K562 (cell line): ENCODE data around the gene SPATA31C1. TPM values are rescaled to one million over a fixed set of nuclear protein-coding genes. Genes with fewer than 3 reads are reported as not detected.

ENCODE experiments used
- ATAC-seq: fragments of 200-7000 bp; cut with Tn5 transposase; 3 replicates; pipeline ENCODE4 v1.9.1; 2020; ENCODE audit warnings: moderate library complexity
- BruUV-seq: library from RNA; stranded (reverse); fragments of 400-500 nt; replicated peaks from 2 replicates; lab custom pipeline; 2021; lab: Mats Ljungman, UMichigan
- CTCF ChIA-PET: fragments of 300-600 bp; formaldehyde crosslinking; extraction: SDS; loops from one replicate; lab custom pipeline; 2021; ENCODE audit warnings: low intra/inter-chr PET ratio; lab: Yijun Ruan, JAX
- POLR2A ChIA-PET: fragments of 300-600, 350-650 bp; sonication (Branson Sonifier 250); formaldehyde crosslinking; extraction: SDS; loops from one replicate; lab custom pipeline; 2021; ENCODE audit warnings: antibody characterized with exemption, inconsistent platforms; lab: Yijun Ruan, JAX
- DNase-seq, 4 experiments: peaks; one replicate each; pipeline versions ENCODE4 v3.0.0 to v3.0.0-alpha.2; 2011 to 2018; ENCODE audit warnings: low spot score in 3 of 4, mixed read lengths in 3 of 4; ENCODE audit errors: extremely low read depth in 1 of 4
- FAIRE-seq: peaks from 2 replicates; lab custom pipeline; 2011; peaks lifted over from hg19 to GRCh38; lab: Jason Lieb, UNC
- H2AFZ ChIP-seq: 2 replicates; pipeline ENCODE4 v1.6.0; 2011; ENCODE audit warnings: low read depth, low read length, control low read depth, inconsistent platforms
- H3K27ac ChIP-seq: fragments of 200-600 bp; 3 replicates; pipeline ENCODE4 v1.8.0; 2011; ENCODE audit warnings: low read depth, mild to moderate bottlenecking, control low read depth, inconsistent platforms, low read length, moderate library complexity, mixed read lengths; ENCODE audit errors: extremely low read depth
- H3K27me3 ChIP-seq, 2 experiments: fragments of 300-600 bp in 1 of 2; 2 replicates in 1 of 2; 3 replicates in 1 of 2; pipeline versions ENCODE4 v1.6.0 to v1.8.0; 2011; ENCODE audit warnings: inconsistent platforms in 2 of 2, low read length in 2 of 2, mild to moderate bottlenecking in 1 of 2, mixed read lengths in 1 of 2, moderate library complexity in 1 of 2; ENCODE audit not compliant: control insufficient read depth in 2 of 2, insufficient read depth in 2 of 2
- H3K36me3 ChIP-seq: fragments of 300-600 bp; 3 replicates; pipeline ENCODE4 v1.8.0; 2011; ENCODE audit warnings: mild to moderate bottlenecking, low read length, inconsistent platforms; ENCODE audit not compliant: control insufficient read depth, insufficient read depth
- H3K4me1 ChIP-seq, 2 experiments: fragments of 200-600 bp in 1 of 2; replicated peaks in 1 of 2; 2 replicates in 1 of 2; 3 replicates in 1 of 2; pipeline versions ENCODE4 v1.5.1 to v1.8.0; 2011; ENCODE audit warnings: inconsistent platforms in 2 of 2, low read length in 2 of 2, mild to moderate bottlenecking in 1 of 2, mixed read lengths in 1 of 2, moderate library complexity in 1 of 2; ENCODE audit not compliant: control insufficient read depth in 2 of 2, insufficient read depth in 2 of 2
- H3K4me2 ChIP-seq: 2 replicates; pipeline ENCODE4 v1.6.1; 2011; ENCODE audit warnings: low read length, control low read depth, inconsistent platforms, mixed read lengths; ENCODE audit not compliant: insufficient read depth
- H3K4me3 ChIP-seq: fragments of 200-600 bp; sonication (generic), shearing (Covaris generic); 2 replicates; pipeline ENCODE4 v1.5.1; 2016; ENCODE audit warnings: control low read depth, inconsistent platforms
- H3K79me2 ChIP-seq: fragments of 200-600 bp; 3 replicates; pipeline ENCODE4 v1.8.0; 2011; ENCODE audit warnings: low read length, inconsistent platforms; ENCODE audit not compliant: control insufficient read depth, insufficient read depth
- H3K9ac ChIP-seq, 2 experiments: 2 replicates each; pipeline versions ENCODE4 v1.6.0 to v1.6.1; 2011; ENCODE audit warnings: low read depth in 2 of 2, low read length in 2 of 2, control low read depth in 1 of 2, inconsistent platforms in 1 of 2, mild to moderate bottlenecking in 1 of 2, mixed read lengths in 1 of 2; ENCODE audit not compliant: insufficient read depth in 1 of 2
- H3K9me1 ChIP-seq: one replicate; pipeline ENCODE4 v1.6.0; 2011; ENCODE audit warnings: inconsistent platforms, mild to moderate bottlenecking, low read length, moderate library complexity; ENCODE audit not compliant: control insufficient read depth, insufficient read depth
- H3K9me3 ChIP-seq: replicated peaks from 2 replicates; pipeline ENCODE4 v1.5.1; 2011; ENCODE audit warnings: low read depth, low read length, inconsistent platforms; ENCODE audit not compliant: control insufficient read depth, insufficient read depth
- H4K20me1 ChIP-seq: replicated peaks from 2 replicates; pipeline ENCODE4 v1.6.1; 2011; ENCODE audit warnings: low read length, inconsistent platforms, mixed read lengths; ENCODE audit not compliant: control insufficient read depth, insufficient read depth
- ELF2 ChIP-seq: fragments of 250-450 bp; sonication (Bioruptor Pico); IDR thresholded peaks from 2 replicates; pipeline ENCODE4 v1.5.0; 2021; ENCODE audit warnings: mild to moderate bottlenecking
- SMAD2 ChIP-seq: fragments of 150-350 bp; IDR thresholded peaks from 2 replicates; pipeline ENCODE4 v1.6.1; 2014; ENCODE audit warnings: low read depth, mild to moderate bottlenecking, low read length
- XRCC3 ChIP-seq: fragments of 450-650 bp; IDR thresholded peaks from 2 replicates; pipeline ENCODE4 v1.6.1; 2017; ENCODE audit warnings: mild to moderate bottlenecking, moderate library complexity
- ZNF609 ChIP-seq: sonication (generic); formaldehyde crosslinking; IDR thresholded peaks from 2 replicates; pipeline ENCODE4 v1.8.1; 2023; ENCODE audit warnings: missing genetic modification reagents, mild to moderate bottlenecking, borderline replicate concordance
- WGBS: fragments of 100-300 bp; shearing (Covaris generic); methylation state at CpG from one replicate; pipeline ENCODE4 v1.1.6; 2016; ENCODE audit warnings: low coverage, mixed read lengths; ENCODE audit not compliant: insufficient coverage; ENCODE audit errors: missing lambda C conversion rate; 5-methylcytosine and 5-hydroxymethylcytosine counted together
- in situ Hi-C: fragments of 300-500 bp; cut with MboI; formaldehyde crosslinking; loops from 4 replicates; pipeline ENCODE4 v1.15.0; 2018; ENCODE audit warnings: inconsistent platforms, mixed read lengths
- intact Hi-C: fragments of 100-400 bp; cut with micrococcal nuclease; formaldehyde crosslinking; loops from 2 replicates; pipeline ENCODE4 v1.14.2; 2022
- polyA plus RNA-seq, 8 experiments: library from polyadenylated mRNA; depleted of rRNA in 4 of 8; stranded (reverse) in 5 of 8; unstranded in 3 of 8; fragments of >200 nt; fragmentation: Nextera tagmentation in 2 of 8; fragmentation: Illumina TruSeq in 1 of 8; extraction: Ambion mirVana in 2 of 8; extraction: Trizol in 1 of 8; gene quantifications; 2 replicates each; pipeline versions ENCODE4 v1.2.1 to v1.2.3, GENCODE V29; 2011 to 2014; ENCODE audit warnings: inconsistent platforms in 1 of 8, missing spikeins in 1 of 8
- total RNA-seq, 7 experiments: library from RNA; depleted of rRNA in 6 of 7; stranded (reverse); fragments of >200 nt in 6 of 7; fragmentation: Illumina TruSeq in 2 of 7; extraction: Trizol in 2 of 7; gene quantifications; 2 replicates each; pipeline versions ENCODE4 v1.2.1 to v1.2.3, GENCODE V29; 2011 to 2021; ENCODE audit warnings: low replicate concordance in 1 of 7
- TF ChIP-seq, protein P1 (sequence below): fragments of 150-350 bp; IDR thresholded peaks from 2 replicates; pipeline ENCODE4 v1.6.1; 2014; ENCODE audit warnings: low read depth, mild to moderate bottlenecking, low read length, borderline replicate concordance

SPATA31C1 gene
- total and polyA plus RNA-seq, 9 of the 15 experiments (the other 6 are each of a cell fraction or from before 2014, with no cell fraction given) = 0.03 to 0.15 (median 0.05) TPM; not detected in 3

- WGBS = 1% methylated on average over 11 of the region's 12 CpGs
- in situ Hi-C loops (no loop called here), intact Hi-C loops (no loop called here)
- POLR2A ChIA-PET = no interaction called here
- no peaks in the 10 kb centered on the region for H3K79me2 ChIP-seq
- no peaks in the 10 kb centered on the region for H4K20me1 ChIP-seq
- H3K4me1 ChIP-seq = peaks cover 0 to 6% of the 10 kb centered on the region in 2 experiments; a peak in 1 of 5 replicates
- H3K9me1 ChIP-seq = no peaks in the 10 kb centered on the region
- no peak for ATAC-seq
- FAIRE-seq = no peak
- H3K27me3 ChIP-seq = peaks cover 0 to 43% of the 10 kb centered on the region in 2 experiments; a peak in 2 of 5 replicates
- TF ChIP-seq, protein P1, sequence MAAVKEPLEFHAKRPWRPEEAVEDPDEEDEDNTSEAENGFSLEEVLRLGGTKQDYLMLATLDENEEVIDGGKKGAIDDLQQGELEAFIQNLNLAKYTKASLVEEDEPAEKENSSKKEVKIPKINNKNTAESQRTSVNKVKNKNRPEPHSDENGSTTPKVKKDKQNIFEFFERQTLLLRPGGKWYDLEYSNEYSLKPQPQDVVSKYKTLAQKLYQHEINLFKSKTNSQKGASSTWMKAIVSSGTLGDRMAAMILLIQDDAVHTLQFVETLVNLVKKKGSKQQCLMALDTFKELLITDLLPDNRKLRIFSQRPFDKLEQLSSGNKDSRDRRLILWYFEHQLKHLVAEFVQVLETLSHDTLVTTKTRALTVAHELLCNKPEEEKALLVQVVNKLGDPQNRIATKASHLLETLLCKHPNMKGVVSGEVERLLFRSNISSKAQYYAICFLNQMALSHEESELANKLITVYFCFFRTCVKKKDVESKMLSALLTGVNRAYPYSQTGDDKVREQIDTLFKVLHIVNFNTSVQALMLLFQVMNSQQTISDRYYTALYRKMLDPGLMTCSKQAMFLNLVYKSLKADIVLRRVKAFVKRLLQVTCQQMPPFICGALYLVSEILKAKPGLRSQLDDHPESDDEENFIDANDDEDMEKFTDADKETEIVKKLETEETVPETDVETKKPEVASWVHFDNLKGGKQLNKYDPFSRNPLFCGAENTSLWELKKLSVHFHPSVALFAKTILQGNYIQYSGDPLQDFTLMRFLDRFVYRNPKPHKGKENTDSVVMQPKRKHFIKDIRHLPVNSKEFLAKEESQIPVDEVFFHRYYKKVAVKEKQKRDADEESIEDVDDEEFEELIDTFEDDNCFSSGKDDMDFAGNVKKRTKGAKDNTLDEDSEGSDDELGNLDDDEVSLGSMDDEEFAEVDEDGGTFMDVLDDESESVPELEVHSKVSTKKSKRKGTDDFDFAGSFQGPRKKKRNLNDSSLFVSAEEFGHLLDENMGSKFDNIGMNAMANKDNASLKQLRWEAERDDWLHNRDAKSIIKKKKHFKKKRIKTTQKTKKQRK = no peak
- TF ChIP-seq ELF2 (CRISPR knock-in tag) (no peak), XRCC3 (no peak), SMAD2 (no peak), ZNF609 (CRISPR knock-in tag) (no peak)
- BruUV-seq = no TSS peak
- no peak overlapping the region for H3K4me2 ChIP-seq
- no peak overlapping the region for H3K4me3 ChIP-seq
- no peak for DNase-seq
- no peak overlapping the region for H3K9ac ChIP-seq
- no peaks in the 10 kb centered on the region for H3K9me3 ChIP-seq
- no peaks in the 10 kb centered on the region for H3K36me3 ChIP-seq
- CTCF ChIA-PET = interaction anchor here (0.6 kb wide), 1 partner anchor 142 kb away, joined by 3 read pairs; no protein-coding TSS in a partner anchor
- no peak overlapping the region for H3K27ac ChIP-seq
- no peak overlapping the region for H2AFZ ChIP-seq
Observed at GRCh38 chr9:87889065-87889881, 28.5 kb upstream of the SPATA31C1 start.
